Loucy (cell line): ENCODE results near the gene ABCB9.

ENCODE experiments used
- H2AFZ ChIP-seq: fragments of 200-600 bp; sonication (generic); 2 replicates; pipeline ENCODE4 v1.6.0; 2016; ENCODE audit warnings: antibody characterized with exemption, mild to moderate bottlenecking, low read length, moderate library complexity
- H3F3A ChIP-seq: fragments of 200-600 bp; 2 replicates; pipeline ENCODE4 v1.6.0; 2016; ENCODE audit warnings: antibody characterized with exemption, low read depth, mild to moderate bottlenecking
- H3K27me3 ChIP-seq: fragments of 200-600 bp; sonication (generic); 2 replicates; pipeline ENCODE4 v1.6.1; 2014; ENCODE audit warnings: low read length, mild to moderate bottlenecking; ENCODE audit not compliant: insufficient read depth, poor library complexity, severe bottlenecking
- H3K36me3 ChIP-seq: fragments of 200-600 bp; sonication (generic); 2 replicates; pipeline ENCODE4 v1.6.1; 2016; ENCODE audit warnings: low read length; ENCODE audit not compliant: insufficient read depth
- H3K4me1 ChIP-seq: fragments of 200-600 bp; sonication (generic); 2 replicates; pipeline ENCODE4 v1.5.1; 2014; ENCODE audit warnings: low read length, mild to moderate bottlenecking; ENCODE audit not compliant: insufficient read depth, poor library complexity, severe bottlenecking
- H3K4me2 ChIP-seq: fragments of 200-600 bp; sonication (generic); 2 replicates; pipeline ENCODE4 v1.6.0; 2014; ENCODE audit warnings: antibody characterized with exemption, low read length, low read depth, mild to moderate bottlenecking; ENCODE audit not compliant: poor library complexity, severe bottlenecking
- H3K4me3 ChIP-seq: fragments of 200-600 bp; sonication (generic); 2 replicates; pipeline ENCODE4 v1.5.1; 2014; ENCODE audit warnings: low read length, mild to moderate bottlenecking, mixed read lengths; ENCODE audit not compliant: poor library complexity, severe bottlenecking
- H3K79me2 ChIP-seq: fragments of 200-600 bp; sonication (generic); 2 replicates; pipeline ENCODE4 v1.6.1; 2014; ENCODE audit warnings: low read length; ENCODE audit not compliant: insufficient read depth
- H3K9ac ChIP-seq: fragments of 200-600 bp; sonication (generic); 2 replicates; pipeline ENCODE4 v1.6.0; 2014; ENCODE audit warnings: mild to moderate bottlenecking, low read depth, low read length, moderate library complexity; ENCODE audit not compliant: poor library complexity, severe bottlenecking
- H3K9me2 ChIP-seq: fragments of 200-600 bp; sonication (generic); replicated peaks from 2 replicates; pipeline ENCODE4 v1.6.1; 2016; ENCODE audit warnings: low read depth, low read length, mixed read lengths
- H3K9me3 ChIP-seq: fragments of 200-600 bp; sonication (generic); 2 replicates; pipeline ENCODE4 v1.6.1; 2014; ENCODE audit warnings: mild to moderate bottlenecking, antibody characterized with exemption, low read length, low read depth; ENCODE audit not compliant: insufficient read depth
- H4K20me1 ChIP-seq: fragments of 200-600 bp; sonication (generic); 2 replicates; pipeline ENCODE4 v1.6.0; 2014; ENCODE audit warnings: antibody characterized with exemption, low read length, mild to moderate bottlenecking; ENCODE audit not compliant: insufficient read depth, poor library complexity, severe bottlenecking
- EZH2phosphoT487 ChIP-seq: fragments of 200-600 bp; IDR thresholded peaks from 2 replicates; pipeline ENCODE4 v1.6.1; 2018; ENCODE audit warnings: antibody characterized with exemption, mild to moderate bottlenecking, moderate library complexity, borderline replicate concordance
- TF ChIP-seq, protein P1 (sequence below): fragments of 200-600 bp; sonication (generic); conservative IDR thresholded peaks from 2 replicates; pipeline ENCODE4 v1.5.1; 2014; ENCODE audit warnings: mild to moderate bottlenecking, antibody characterized with exemption, low read length

The ABCB9 gene

DNA sequence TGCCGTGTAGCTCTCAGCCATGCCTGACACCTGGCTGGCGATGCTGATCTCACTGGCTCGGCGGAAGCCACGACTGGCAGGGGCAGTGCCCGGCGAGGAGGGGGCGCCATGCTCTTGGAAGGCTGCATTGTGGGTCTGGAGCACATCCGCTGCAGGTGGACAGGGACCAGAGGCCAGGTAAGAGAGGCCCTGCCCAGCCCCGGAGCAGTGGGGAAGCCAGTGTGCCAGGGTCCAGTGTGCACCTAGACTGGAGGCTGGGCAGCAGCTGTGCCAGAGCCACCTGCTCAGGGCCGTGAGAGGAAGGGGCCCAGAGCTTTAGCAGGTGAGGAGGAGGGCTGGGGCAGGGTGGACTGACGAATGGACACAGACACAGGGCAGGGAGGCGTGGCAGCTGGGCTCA lies 24.3 kb upstream of the ABCB9 start:
- Histone ChIP-seq H3K4me3 (no peak overlapping the region), H3K79me2 (no peaks in the 10 kb centered on the region), H4K20me1 (no peaks in the 10 kb centered on the region), H3K9ac (no peak overlapping the region), H3F3A (no peaks in the 10 kb centered on the region), H3K36me3 (no peaks in the 10 kb centered on the region), H3K27me3 (no peaks in the 10 kb centered on the region), H3K4me1 (no peaks in the 10 kb centered on the region), H3K4me2 (no peak overlapping the region), H3K9me2 (no peaks in the 10 kb centered on the region), H2AFZ (no peak overlapping the region), H3K9me3 (no peaks in the 10 kb centered on the region)
- TF ChIP-seq EZH2phosphoT487 = no peak
- TF ChIP-seq, protein P1, sequence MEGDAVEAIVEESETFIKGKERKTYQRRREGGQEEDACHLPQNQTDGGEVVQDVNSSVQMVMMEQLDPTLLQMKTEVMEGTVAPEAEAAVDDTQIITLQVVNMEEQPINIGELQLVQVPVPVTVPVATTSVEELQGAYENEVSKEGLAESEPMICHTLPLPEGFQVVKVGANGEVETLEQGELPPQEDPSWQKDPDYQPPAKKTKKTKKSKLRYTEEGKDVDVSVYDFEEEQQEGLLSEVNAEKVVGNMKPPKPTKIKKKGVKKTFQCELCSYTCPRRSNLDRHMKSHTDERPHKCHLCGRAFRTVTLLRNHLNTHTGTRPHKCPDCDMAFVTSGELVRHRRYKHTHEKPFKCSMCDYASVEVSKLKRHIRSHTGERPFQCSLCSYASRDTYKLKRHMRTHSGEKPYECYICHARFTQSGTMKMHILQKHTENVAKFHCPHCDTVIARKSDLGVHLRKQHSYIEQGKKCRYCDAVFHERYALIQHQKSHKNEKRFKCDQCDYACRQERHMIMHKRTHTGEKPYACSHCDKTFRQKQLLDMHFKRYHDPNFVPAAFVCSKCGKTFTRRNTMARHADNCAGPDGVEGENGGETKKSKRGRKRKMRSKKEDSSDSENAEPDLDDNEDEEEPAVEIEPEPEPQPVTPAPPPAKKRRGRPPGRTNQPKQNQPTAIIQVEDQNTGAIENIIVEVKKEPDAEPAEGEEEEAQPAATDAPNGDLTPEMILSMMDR = no peak

DNA sequence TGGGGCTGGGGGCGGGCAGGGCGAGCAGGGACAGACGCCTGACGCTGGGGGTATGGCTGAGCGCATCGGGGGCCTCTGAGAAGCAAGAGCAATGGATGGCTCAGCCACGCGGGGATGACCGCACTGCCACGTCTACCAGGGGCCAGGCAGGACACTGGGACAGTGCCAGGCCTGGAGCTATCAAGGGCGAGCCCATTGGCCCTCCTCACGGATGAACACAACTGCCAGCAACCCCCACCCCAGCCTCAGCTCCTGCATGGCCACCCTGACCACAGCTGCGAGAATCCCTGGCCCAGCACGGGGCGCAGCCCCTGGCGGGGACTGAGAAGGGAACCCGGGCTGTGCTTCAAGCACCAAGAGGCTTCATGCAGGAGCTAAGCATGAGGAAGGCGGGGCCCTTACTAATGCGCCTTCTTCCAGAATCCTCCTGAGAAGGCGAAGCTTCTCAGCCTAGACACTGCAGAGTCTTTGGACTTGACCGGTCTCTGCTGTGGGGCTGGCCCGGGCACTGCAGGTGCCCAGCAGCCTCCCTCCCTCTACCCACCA lies 23.7 kb upstream of the ABCB9 start:
- no peaks in the 10 kb centered on the region for H3K9me3 ChIP-seq
- H2AFZ ChIP-seq = no peak overlapping the region
- H3K36me3 ChIP-seq = no peaks in the 10 kb centered on the region

DNA sequence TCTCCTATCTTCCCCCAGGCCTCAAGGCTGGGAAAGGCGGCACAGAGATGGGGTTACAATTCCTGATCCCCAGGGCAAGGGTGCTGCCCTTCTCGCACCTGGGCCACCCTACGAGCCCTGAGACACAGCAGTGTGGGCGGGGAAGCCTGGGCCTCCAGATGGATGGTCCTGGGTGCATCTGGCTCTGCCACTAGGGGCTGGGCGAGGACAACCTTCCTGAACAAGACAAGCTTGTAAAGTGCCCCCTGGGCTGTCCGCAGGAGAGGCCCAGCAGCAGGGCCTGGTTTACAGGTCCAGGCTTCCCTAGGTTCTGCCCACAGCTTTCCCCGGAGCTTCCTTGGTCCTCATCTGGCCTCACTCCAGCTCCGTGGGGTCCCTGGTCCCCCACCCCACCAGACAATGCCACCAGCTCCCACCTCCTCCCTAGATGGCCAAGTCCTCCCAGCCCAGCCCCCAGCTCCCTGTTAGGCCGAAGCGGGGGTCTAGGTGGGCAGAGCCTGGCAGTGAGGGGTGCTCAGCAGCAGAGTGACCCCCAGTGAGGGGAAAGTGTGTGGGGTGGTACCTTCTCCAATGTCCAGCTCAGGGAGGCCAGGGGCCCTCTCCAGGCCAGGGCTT lies 23.1 kb upstream of the ABCB9 start:
- H4K20me1 ChIP-seq = no peaks in the 10 kb centered on the region
- no peak overlapping the region for H3K4me3 ChIP-seq
- no peaks in the 10 kb centered on the region for H3K9me3 ChIP-seq
- no peaks in the 10 kb centered on the region for H3K27me3 ChIP-seq
- H3K79me2 ChIP-seq = no peaks in the 10 kb centered on the region
- peaks cover 1% of the 10 kb centered on the region for H3K4me1 ChIP-seq
- no peak overlapping the region for H3K9ac ChIP-seq
- no peaks in the 10 kb centered on the region for H3K9me2 ChIP-seq
- TF ChIP-seq, protein P1 = 0 out of 2 replicates have a peak, but pooled peaks have one; percentile 12
- no peak for TF ChIP-seq EZH2phosphoT487
- H3F3A ChIP-seq = no peaks in the 10 kb centered on the region
- H3K4me2 ChIP-seq = no peak overlapping the region
- no peaks in the 10 kb centered on the region for H3K36me3 ChIP-seq
- H2AFZ ChIP-seq = no peak overlapping the region

More for the DNA sequence above, 23.7 kb upstream of the ABCB9 start:
- no peaks in the 10 kb centered on the region for H3K79me2 ChIP-seq
- H3K9me2 ChIP-seq = no peaks in the 10 kb centered on the region
- H3K4me3 ChIP-seq = no peak overlapping the region
- H3F3A ChIP-seq = no peaks in the 10 kb centered on the region
- no peak for TF ChIP-seq EZH2phosphoT487
- TF ChIP-seq, protein P1 = no peak
- no peaks in the 10 kb centered on the region for H3K27me3 ChIP-seq
- H3K4me2 ChIP-seq = no peak overlapping the region
- no peak overlapping the region for H3K9ac ChIP-seq
- H3K4me1 ChIP-seq = no peaks in the 10 kb centered on the region
- H4K20me1 ChIP-seq = no peaks in the 10 kb centered on the region
